GM18870 (cell line): ENCODE results near the gene ZMIZ2.
"Not testable (repeated sequence)": the region's sequence is repeated elsewhere in the genome, so short reads cannot be mapped to it uniquely, and the experiment has no call there.

Experiments used
- ATAC-seq: cut with Tn5 transposase; IDR thresholded peaks from one replicate; pipeline ENCODE4 v1.9.1; 2021; ENCODE audit warnings: moderate library complexity; ENCODE audit not compliant: unreplicated experiment

The ZMIZ2 gene

GRCh38 chr7:44797329-44798258, 48.9 kb downstream of the ZMIZ2 start:
- ATAC-seq, result peak; percentile 23

GRCh38 chr7:44798649-44799305, 50.1 kb downstream of the ZMIZ2 start:
- ATAC-seq, result no peak

GRCh38 chr7:44799939-44800338, 51.3 kb downstream of the ZMIZ2 start:
- no peak for ATAC-seq

- ATAC-seq, result no peak
These were observed 53.2 kb downstream of the ZMIZ2 start for GRCh38 chr7:44801890-44802289.

- ATAC-seq, result no peak
These were observed 53.9 kb downstream of the ZMIZ2 start for GRCh38 chr7:44802418-44803025.

GRCh38 chr7:44803828-44804519, 55.3 kb downstream of the ZMIZ2 start:
- ATAC-seq, result not testable (repeated sequence)

- ATAC-seq, result no peak
These were observed 57.3 kb downstream of the ZMIZ2 start for GRCh38 chr7:44805950-44806349.

- no peak for ATAC-seq
These were observed 60.3 kb downstream of the ZMIZ2 start for GRCh38 chr7:44808914-44809393.

GRCh38 chr7:44811093-44811492, 62.4 kb downstream of the ZMIZ2 start:
- no peak for ATAC-seq

GRCh38 chr7:44811571-44811970, 62.9 kb downstream of the ZMIZ2 start:
- ATAC-seq, result no peak

- no peak for ATAC-seq
These were observed 66.3 kb downstream of the ZMIZ2 start for GRCh38 chr7:44814919-44815318.

GRCh38 chr7:44819292-44819691, 70.6 kb downstream of the ZMIZ2 start:
- ATAC-seq, result no peak
